SH-SY5Y (cell line): ENCODE measurements around the gene CD1D.

ENCODE experiments used
- GATA2 ChIP-seq: IDR thresholded peaks from 2 replicates; pipeline ENCODE4 v1.6.1; 2011; ENCODE audit warnings: mild to moderate bottlenecking, low read depth, low read length
- GATA3 ChIP-seq: IDR thresholded peaks from 2 replicates; pipeline ENCODE4 v1.6.1; 2011; ENCODE audit warnings: low read depth, mild to moderate bottlenecking, low read length, moderate library complexity

CD1D gene

DNA sequence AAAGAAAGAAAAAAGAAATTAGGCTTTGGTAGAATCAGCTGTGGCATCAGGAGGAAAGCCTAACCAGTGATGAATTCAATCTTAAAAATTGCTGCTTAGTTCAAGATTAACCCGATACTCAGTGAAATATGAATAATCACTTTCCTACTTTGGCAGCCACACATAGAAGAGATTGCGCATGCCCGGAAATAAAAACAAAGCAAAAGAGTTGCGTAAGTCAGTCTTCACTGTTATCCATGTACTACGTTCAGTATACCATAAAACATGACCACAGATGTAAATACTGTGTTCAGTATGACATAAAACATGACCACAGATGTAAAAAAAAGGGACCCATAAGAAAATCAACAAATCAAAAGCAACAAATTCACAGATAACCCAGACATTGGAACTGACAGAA lies 19.2 kb downstream of the CD1D start:
- TF ChIP-seq GATA3, result no peak
- no peak for TF ChIP-seq GATA2

DNA sequence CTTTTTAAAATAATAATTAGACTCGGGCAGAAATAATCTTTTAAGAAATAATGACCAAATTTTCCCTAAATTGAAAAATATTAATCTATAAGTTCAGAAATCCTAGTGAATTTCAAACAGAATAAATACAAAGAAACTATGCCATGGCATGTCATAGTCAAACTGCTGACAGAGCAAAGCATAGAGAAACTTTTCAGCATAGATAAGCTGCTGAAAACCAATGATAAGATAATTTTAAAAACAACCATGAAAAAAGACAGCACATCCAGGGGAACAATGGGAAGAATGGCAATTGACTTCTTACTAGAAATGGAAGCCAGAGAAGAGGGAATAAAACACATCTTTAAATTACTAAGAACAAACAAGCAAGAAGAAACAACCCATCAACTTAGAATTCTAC lies 19.8 kb downstream of the CD1D start:
- no peak for TF ChIP-seq GATA2
- TF ChIP-seq GATA3, result no peak

DNA sequence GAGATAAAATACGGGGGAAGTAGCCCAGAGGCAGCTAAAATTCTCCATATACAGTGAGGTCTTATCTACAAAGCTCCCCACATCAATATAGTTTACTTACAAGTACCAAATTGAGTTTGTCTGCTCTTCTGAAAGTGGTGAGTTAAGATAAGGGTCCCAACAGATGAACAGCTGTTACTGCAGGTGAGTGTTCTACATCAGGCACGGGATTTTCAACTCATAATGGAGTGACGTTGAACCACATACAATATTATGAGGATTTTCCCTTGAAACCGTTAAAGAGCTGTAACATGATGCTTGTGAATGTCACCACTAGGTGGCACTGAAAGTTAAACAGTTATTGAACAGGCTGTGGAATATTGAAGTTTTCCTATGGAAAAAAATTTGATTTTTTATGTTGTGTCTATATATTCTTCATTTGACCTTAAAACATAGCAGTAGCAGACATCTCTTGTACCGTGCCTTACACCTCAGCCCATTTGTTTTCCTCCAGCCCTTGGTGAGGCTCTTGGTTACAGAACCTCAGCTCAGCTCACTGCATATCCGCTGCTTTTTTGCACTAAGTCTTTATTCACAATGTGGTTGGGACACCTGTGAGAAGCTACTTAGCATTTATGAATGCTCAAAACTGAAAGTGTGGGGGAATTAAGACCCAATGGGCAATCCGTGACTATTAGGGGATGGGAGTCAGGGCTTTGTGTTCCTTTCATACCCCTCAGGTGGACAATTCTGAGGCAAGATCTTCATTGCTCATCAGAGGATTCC lies 23.2 kb downstream of the CD1D start:
- no peak for TF ChIP-seq GATA3
- no peak for TF ChIP-seq GATA2

DNA sequence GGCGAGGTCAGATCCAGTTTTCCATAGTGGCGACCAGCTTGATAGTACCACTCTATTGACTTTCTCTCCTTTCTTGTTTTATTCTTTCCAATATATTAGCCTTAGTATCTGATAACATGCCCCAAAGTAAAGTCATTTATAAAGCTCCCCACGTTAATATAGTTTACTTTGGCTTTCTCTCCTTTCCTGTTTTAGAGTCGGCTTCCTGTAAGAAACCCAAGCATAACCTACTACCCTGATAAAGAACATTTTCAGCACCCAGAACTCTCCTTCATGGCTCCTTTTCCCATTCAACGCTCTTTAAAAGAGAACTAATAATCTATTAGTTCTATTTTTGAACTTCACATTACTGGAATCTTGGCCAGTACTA lies 23.7 kb downstream of the CD1D start:
- TF ChIP-seq GATA3 (no peak), GATA2 (no peak)

GRCh38 chr1:158208586-158209116 lies 28.0 kb downstream of the CD1D start:
- TF ChIP-seq GATA2 (no peak), GATA3 (no peak)

DNA sequence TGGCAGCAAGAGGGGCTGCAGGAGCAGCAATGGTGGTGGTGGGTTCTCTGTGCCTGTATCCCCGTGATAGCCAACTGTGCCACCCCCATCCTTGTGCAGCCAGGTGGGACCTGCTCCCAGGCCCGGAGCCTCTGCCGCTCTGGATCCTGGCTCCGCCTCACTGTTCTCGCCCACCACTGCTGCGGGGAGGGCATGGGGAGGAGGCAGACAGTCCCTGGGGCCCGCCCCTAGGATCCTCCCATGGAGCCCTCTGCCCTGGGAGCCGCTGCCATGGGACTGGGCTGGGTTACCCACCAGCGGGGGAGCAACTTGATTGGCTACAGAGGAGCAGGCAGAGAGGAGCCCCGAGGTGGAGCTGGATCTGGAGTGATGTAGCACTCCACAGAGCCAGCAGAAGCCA lies 31.6 kb downstream of the CD1D start:
- no peak for TF ChIP-seq GATA2

DNA sequence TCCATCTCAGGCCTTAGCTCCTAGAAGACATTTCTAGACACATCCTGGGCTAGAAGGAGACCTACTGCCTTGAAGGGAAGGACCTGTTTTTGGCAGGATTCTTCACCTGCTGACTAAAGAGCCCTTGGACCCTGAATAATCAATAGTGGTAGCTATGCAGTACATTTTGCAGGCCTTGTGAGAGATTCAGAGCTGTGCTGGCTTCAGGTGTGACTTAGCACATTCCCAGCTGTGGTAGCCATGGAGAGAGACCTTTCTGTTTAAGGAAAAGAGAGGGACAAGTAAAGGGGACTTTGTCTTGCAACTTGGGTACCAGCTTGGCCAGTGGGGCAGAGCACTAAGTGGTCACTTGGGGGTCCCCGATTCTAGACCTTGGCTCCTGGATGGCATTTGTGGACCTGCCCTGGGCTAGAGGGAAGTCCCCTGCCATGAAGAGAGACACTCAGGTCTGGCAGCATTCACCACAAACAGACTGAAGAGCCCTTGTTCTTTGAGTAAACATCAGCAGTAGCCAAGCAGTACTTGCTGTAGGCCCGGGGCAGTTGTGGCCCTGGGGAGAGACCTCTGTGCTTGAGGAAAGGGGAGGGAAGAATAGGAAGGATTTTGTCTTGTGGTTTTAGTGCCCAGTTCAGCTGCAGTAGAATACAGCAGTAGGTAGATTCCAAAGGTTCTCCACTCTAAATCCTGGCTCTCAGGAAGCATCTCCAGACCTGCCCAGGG lies 47.4 kb downstream of the CD1D start:
- no peak for TF ChIP-seq GATA2
- TF ChIP-seq GATA3, result no peak
